GM12874 (cell line): ENCODE measurements around the gene HSPA14.
A peak's percentile ranks its signal among the peaks of the same experiment; 100 is the strongest.

Experiments
- TF ChIP-seq, protein P1 (sequence below): IDR thresholded peaks from 2 replicates; pipeline ENCODE4 v1.5.1; 2011; ENCODE audit warnings: low read depth, mild to moderate bottlenecking, control low read depth, low read length, moderate library complexity; ENCODE audit not compliant: insufficient read depth

Gene HSPA14

DNA sequence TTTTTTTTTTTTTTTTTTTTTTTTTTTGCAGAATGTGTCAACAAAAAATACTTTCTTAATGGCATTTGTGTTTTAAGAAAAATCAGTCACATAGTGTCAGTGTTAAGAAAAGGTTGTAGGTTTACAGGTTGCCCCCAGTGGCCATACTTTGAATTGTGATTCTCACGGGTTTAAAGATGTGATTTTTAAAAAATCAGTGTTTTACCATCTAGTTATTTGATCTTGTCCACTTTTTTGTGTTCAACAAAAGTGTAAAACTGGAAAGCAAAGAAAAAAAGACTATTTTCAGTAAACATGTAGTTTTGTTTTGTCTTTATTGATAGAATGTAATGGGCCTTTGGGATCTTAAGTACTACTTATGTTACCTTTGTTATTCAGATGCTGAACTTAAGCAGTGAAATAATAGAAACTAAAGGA is 66.2 kb downstream of the HSPA14 start:
- TF ChIP-seq, protein P1, sequence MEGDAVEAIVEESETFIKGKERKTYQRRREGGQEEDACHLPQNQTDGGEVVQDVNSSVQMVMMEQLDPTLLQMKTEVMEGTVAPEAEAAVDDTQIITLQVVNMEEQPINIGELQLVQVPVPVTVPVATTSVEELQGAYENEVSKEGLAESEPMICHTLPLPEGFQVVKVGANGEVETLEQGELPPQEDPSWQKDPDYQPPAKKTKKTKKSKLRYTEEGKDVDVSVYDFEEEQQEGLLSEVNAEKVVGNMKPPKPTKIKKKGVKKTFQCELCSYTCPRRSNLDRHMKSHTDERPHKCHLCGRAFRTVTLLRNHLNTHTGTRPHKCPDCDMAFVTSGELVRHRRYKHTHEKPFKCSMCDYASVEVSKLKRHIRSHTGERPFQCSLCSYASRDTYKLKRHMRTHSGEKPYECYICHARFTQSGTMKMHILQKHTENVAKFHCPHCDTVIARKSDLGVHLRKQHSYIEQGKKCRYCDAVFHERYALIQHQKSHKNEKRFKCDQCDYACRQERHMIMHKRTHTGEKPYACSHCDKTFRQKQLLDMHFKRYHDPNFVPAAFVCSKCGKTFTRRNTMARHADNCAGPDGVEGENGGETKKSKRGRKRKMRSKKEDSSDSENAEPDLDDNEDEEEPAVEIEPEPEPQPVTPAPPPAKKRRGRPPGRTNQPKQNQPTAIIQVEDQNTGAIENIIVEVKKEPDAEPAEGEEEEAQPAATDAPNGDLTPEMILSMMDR: peak; percentile 43; the same call in 1 of the 2 replicates

DNA sequence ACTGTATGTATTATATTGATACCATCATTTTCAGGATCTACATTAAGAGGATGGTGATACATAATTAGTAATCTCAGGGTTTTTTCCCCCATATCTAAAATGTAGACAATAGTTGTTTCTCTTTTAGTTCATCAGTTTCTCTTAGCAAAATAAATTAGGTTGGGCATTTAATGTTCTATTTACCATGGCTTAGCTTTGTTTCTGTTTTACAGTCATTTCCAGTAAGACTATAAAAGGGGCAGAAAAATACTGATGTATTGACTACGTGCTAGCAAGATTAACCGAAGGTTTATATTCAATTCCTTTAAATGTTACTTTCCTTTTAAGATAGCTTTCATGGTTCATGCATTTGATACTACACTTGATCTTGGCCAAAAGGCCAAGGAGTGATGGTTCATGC is 66.8 kb downstream of the HSPA14 start:
- TF ChIP-seq, protein P1: no peak

DNA sequence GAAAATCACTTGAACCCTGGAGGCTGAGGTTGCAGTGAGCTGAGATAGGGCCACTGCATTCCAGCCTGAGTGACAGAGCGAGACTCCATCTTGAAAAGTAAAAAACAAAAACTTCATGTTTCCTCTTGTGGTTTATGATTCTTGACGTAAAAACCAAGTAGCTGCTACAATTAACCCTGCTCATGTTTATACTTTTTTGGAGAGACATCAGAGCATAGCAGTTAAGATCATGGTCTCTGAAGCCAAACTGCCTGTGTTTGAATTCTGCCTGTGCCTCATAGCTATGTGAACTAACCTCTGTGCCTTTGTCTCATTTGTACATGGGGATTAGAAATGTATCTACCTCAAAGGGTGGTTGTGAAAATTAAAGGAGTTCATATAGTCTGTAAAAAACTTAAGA is 67.8 kb downstream of the HSPA14 start:
- TF ChIP-seq, protein P1: no peak

DNA sequence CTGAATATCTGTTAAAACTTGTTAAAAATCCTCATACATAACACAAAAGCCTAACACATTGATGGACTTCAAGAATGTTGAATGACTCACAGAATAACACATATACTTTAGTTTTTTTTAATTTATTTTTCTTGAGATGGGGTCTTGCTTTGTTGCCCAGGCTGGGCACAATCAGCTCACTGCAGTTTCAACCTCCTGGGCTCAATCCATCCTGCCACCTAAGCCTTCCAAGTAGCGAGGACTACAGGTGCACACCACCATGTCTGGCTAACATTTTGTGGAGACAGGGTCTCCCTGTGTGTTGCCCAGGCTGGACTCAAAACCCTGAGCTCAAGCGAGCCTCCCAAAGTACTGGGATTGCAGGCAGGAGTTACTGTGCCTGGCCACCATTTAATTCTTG is 68.7 kb downstream of the HSPA14 start:
- TF ChIP-seq, protein P1: no peak

DNA sequence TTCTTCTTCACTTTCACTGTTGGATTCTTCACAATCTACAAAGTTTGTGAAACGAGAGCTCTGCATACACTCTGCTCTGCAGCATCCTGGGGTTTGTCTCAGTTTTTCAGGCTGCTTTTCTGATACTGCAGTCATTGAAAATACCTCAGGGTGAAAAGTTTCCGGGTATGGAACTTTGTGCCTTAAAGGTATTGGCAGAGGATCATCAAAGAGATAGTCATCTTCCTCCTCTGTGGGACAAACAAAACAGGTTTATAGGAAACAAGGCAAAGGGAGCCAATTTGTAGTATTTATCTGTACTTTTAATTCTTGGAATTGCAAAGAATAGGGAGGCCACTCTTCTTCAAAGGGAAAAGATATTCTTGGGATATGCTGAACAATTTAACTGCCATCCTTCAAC is 71.0 kb downstream of the HSPA14 start:
- TF ChIP-seq, protein P1: no peak

DNA sequence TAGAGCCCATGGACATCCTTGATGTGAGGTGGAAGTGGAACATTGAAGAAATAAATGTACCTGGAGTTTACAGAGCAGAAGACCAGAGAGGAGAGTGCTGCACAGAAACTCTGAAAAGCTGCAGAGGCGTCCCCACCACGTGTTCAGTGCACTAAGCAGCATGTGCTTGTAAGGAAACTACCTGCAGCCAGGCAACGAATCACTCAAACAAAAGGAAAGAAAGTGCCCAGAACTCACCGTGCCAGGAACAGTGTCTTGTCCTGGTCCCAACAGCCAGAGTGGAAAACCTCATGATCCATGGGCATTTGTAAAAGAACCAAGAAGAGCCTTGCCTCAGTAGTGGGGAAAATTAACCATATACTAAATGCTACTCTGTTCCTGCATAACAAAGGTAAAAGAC is 72.8 kb downstream of the HSPA14 start:
- TF ChIP-seq, protein P1: no peak

- TF ChIP-seq, protein P1: no peak
Measured at GRCh38 chr10:14911801-14912200, 73.7 kb downstream of the HSPA14 start.

- TF ChIP-seq, protein P1: no peak
Measured at GRCh38 chr10:14916600-14916999, 78.5 kb downstream of the HSPA14 start.
